Epithelial cell of esophagus (primary cell): ENCODE results near the gene DGCR8.

Experiments
- DNase-seq: peaks from one replicate; pipeline ENCODE4 v3.0.0; 2010; ENCODE audit warnings: low read depth
- H3K4me3 ChIP-seq: 2 replicates; pipeline ENCODE4 v1.5.1; 2011; ENCODE audit warnings: mild to moderate bottlenecking, low read length, control low read depth
- CTCF ChIP-seq: IDR thresholded peaks from 2 replicates; pipeline ENCODE4 v1.5.1; 2011; ENCODE audit warnings: low read depth, mild to moderate bottlenecking, low read length, control low read depth, inconsistent platforms; ENCODE audit not compliant: insufficient read depth; ENCODE audit errors: missing control alignments

DGCR8 gene

GRCh38 chr22:20129747-20130014 is 49.6 kb downstream of the DGCR8 start:
- DNase-seq, result no peak

GRCh38 chr22:20130319-20130718 is 50.3 kb downstream of the DGCR8 start:
- no peak overlapping the region for H3K4me3 ChIP-seq
- DNase-seq, result peak; percentile 40
- TF ChIP-seq CTCF, result peak; percentile 46

More at GRCh38 chr22:20129747-20130014, 49.6 kb downstream of the DGCR8 start:
- no peak overlapping the region for H3K4me3 ChIP-seq
- no peak for TF ChIP-seq CTCF

GRCh38 chr22:20130731-20131596 is 50.9 kb downstream of the DGCR8 start:
- DNase-seq, result peak; percentile 82
- no peak for TF ChIP-seq CTCF
- H3K4me3 ChIP-seq, result peak overlapping the region; percentile 58

- DNase-seq, result peak; percentile 38
- no peak for TF ChIP-seq CTCF
- peak within 1 kb of the TSS; percentile 74 for H3K4me3 ChIP-seq
Measured at GRCh38 chr22:20131597-20131858, 51.5 kb downstream of the DGCR8 start, which contains the start of gene ZDHHC8. TSS of gene ZDHHC8 (plus strand) at chr22:20131804. CDS start at chr22:20131948, 144 bp downstream.

- H3K4me3 ChIP-seq, result peak overlapping the region; percentile 74
Measured at GRCh38 chr22:20131859-20132685, 52.0 kb downstream of the DGCR8 start.

GRCh38 chr22:20132686-20133246 is 52.7 kb downstream of the DGCR8 start:
- peak overlapping the region; percentile 74 for H3K4me3 ChIP-seq
- no peak for DNase-seq
- no peak for TF ChIP-seq CTCF

More at GRCh38 chr22:20131859-20132685, 52.0 kb downstream of the DGCR8 start:
- TF ChIP-seq CTCF, result no peak
- DNase-seq, result no peak
